SHP77 treated with DMSO at 0.1 percent for 48 hours (cell line): ENCODE measurements around the gene ST6GAL2.

ENCODE experiments used
- DNase-seq: peaks from one replicate; lab custom pipeline; 2025; lab: John Stamatoyannopoulos, UW

Gene ST6GAL2

GRCh38 chr2:106885971-106886915, at the start of gene ST6GAL2:
Gene ST6GAL2 (minus strand): TSS chr2:106886167. CDS start chr2:106843977, 42,190 bp downstream.
- DNase-seq, result peak; percentile 27

- DNase-seq, result no peak
These were observed 46.7 kb upstream of the ST6GAL2 start for GRCh38 chr2:106932644-106933043.

- DNase-seq, result no peak
These were observed 45.9 kb upstream of the ST6GAL2 start for GRCh38 chr2:106931717-106932335.

- DNase-seq, result no peak
These were observed 35.5 kb upstream of the ST6GAL2 start for GRCh38 chr2:106921451-106921850.

- no peak for DNase-seq
These were observed 33.0 kb upstream of the ST6GAL2 start for GRCh38 chr2:106919012-106919411.

GRCh38 chr2:106904242-106904641, 18.3 kb upstream of the ST6GAL2 start:
- DNase-seq, result no peak

- no peak for DNase-seq
These were observed 14.0 kb upstream of the ST6GAL2 start for GRCh38 chr2:106899786-106900530.

GRCh38 chr2:106894545-106894944, 8.6 kb upstream of the ST6GAL2 start:
- no peak for DNase-seq

GRCh38 chr2:106892048-106892447, 6.1 kb upstream of the ST6GAL2 start:
- DNase-seq, result no peak

- no peak for DNase-seq
These were observed 4.6 kb upstream of the ST6GAL2 start for GRCh38 chr2:106890606-106891005.

- peak; percentile 53 for DNase-seq
These were observed 1.2 kb upstream of the ST6GAL2 start for GRCh38 chr2:106886916-106887758.

- peak; percentile 27 for DNase-seq
These were observed 638 bp downstream of the ST6GAL2 start for GRCh38 chr2:106885329-106885728.

GRCh38 chr2:106882673-106883072, 3.3 kb downstream of the ST6GAL2 start:
- DNase-seq, result no peak

GRCh38 chr2:106878206-106878605, 7.8 kb downstream of the ST6GAL2 start:
- DNase-seq, result no peak

- no peak for DNase-seq
These were observed 9.3 kb downstream of the ST6GAL2 start for GRCh38 chr2:106876699-106877098.

- no peak for DNase-seq
These were observed 16.3 kb downstream of the ST6GAL2 start for GRCh38 chr2:106869512-106870275.

- DNase-seq, result no peak
These were observed 17.7 kb downstream of the ST6GAL2 start for GRCh38 chr2:106868275-106868674.

GRCh38 chr2:106867196-106867953, 18.6 kb downstream of the ST6GAL2 start:
- DNase-seq, result no peak

- no peak for DNase-seq
These were observed 19.3 kb downstream of the ST6GAL2 start for GRCh38 chr2:106866641-106867040.

GRCh38 chr2:106864051-106864450, 21.9 kb downstream of the ST6GAL2 start:
- no peak for DNase-seq
